Measurements from ENCODE around the gene MEF2B.

MEF2B gene

GRCh38 chr19:19186742-19187141 lies 16.7 kb upstream of the MEF2B start:
- peaks cover 25% of the 10 kb centered on the region for H3K79me2 ChIP-seq (ENCODE audit: insufficient read depth, low read length)
- H3K36me3 ChIP-seq (ENCODE audit: low read length): no peaks in the 10 kb centered on the region
- no peaks in the 10 kb centered on the region for H3F3A ChIP-seq (ENCODE audit: insufficient read depth)
- no peaks in the 10 kb centered on the region for H3K9me3 ChIP-seq (ENCODE audit: insufficient read depth, low read length)
- no peak overlapping the region for H3K4me2 ChIP-seq (ENCODE audit: low read depth, low read length, poor library complexity, severe bottlenecking)
- H3K9ac ChIP-seq (ENCODE audit: low read length): no peak overlapping the region
- no peaks in the 10 kb centered on the region for H3K9me2 ChIP-seq (replicated peaks; ENCODE audit: insufficient read depth, low read length)
- H3K4me3 ChIP-seq (ENCODE audit: insufficient read depth, low read length, poor library complexity, severe bottlenecking): no peak overlapping the region
- H4K20me1 ChIP-seq (ENCODE audit: low read depth, low read length): no peaks in the 10 kb centered on the region
- no peak overlapping the region for H3K27ac ChIP-seq (ENCODE audit: low read depth, low read length)
- no peaks in the 10 kb centered on the region for H3K27me3 ChIP-seq (ENCODE audit: low read length)
- H2AFZ ChIP-seq (ENCODE audit: low read depth, low read length, severe bottlenecking): no peak overlapping the region
- TF ChIP-seq EZH2phosphoT487 (conservative IDR thresholded peaks at IDR 0.05; ENCODE audit: low read length): no peak
- TF ChIP-seq CTCF (IDR thresholded peaks at IDR 0.05; ENCODE audit: insufficient read depth, low read length, poor library complexity, severe bottlenecking): no peak

- H3K9me3 ChIP-seq (ENCODE audit: insufficient read depth, low read length): no peaks in the 10 kb centered on the region
- H3K4me3 ChIP-seq (ENCODE audit: insufficient read depth, low read length, poor library complexity, severe bottlenecking): no peak overlapping the region
- H3K79me2 ChIP-seq (ENCODE audit: insufficient read depth, low read length): peaks cover 18% of the 10 kb centered on the region
- no peak overlapping the region for H3K4me2 ChIP-seq (ENCODE audit: low read depth, low read length, poor library complexity, severe bottlenecking)
- no peaks in the 10 kb centered on the region for H4K20me1 ChIP-seq (ENCODE audit: low read depth, low read length)
- no peak overlapping the region for H3K27ac ChIP-seq (ENCODE audit: low read depth, low read length)
- no peaks in the 10 kb centered on the region for H3K36me3 ChIP-seq (ENCODE audit: low read length)
- H2AFZ ChIP-seq (ENCODE audit: low read depth, low read length, severe bottlenecking): no peak overlapping the region
- H3K9ac ChIP-seq (ENCODE audit: low read length): no peak overlapping the region
- no peaks in the 10 kb centered on the region for H3F3A ChIP-seq (ENCODE audit: insufficient read depth)
- TF ChIP-seq CTCF (IDR thresholded peaks at IDR 0.05; ENCODE audit: insufficient read depth, low read length, poor library complexity, severe bottlenecking) (peak; percentile 71), EZH2phosphoT487 (conservative IDR thresholded peaks at IDR 0.05; ENCODE audit: low read length) (no peak)
- H3K27me3 ChIP-seq (ENCODE audit: low read length): no peaks in the 10 kb centered on the region
- no peaks in the 10 kb centered on the region for H3K9me2 ChIP-seq (replicated peaks; ENCODE audit: insufficient read depth, low read length)
Observed at GRCh38 chr19:19185853-19186740, 16.0 kb upstream of the MEF2B start.

- no peak overlapping the region for H3K27ac ChIP-seq (ENCODE audit: low read depth, low read length)
Observed at GRCh38 chr19:19181488-19181998, 11.5 kb upstream of the MEF2B start.

More at GRCh38 chr19:19181488-19181998, 11.5 kb upstream of the MEF2B start:
- Histone ChIP-seq H3K79me2 (ENCODE audit: insufficient read depth, low read length) (no peaks in the 10 kb centered on the region), H3K4me3 (ENCODE audit: insufficient read depth, low read length, poor library complexity, severe bottlenecking) (no peak overlapping the region), H3K9ac (ENCODE audit: low read length) (no peak overlapping the region), H3K9me2 (replicated peaks; ENCODE audit: insufficient read depth, low read length) (no peaks in the 10 kb centered on the region), H3K9me3 (ENCODE audit: insufficient read depth, low read length) (no peaks in the 10 kb centered on the region), H3K27me3 (ENCODE audit: low read length) (no peaks in the 10 kb centered on the region), H3F3A (ENCODE audit: insufficient read depth) (no peaks in the 10 kb centered on the region), H3K4me2 (ENCODE audit: low read depth, low read length, poor library complexity, severe bottlenecking) (no peak overlapping the region), H2AFZ (ENCODE audit: low read depth, low read length, severe bottlenecking) (no peak overlapping the region), H3K36me3 (ENCODE audit: low read length) (no peaks in the 10 kb centered on the region), H4K20me1 (ENCODE audit: low read depth, low read length) (no peaks in the 10 kb centered on the region)
- TF ChIP-seq EZH2phosphoT487 (conservative IDR thresholded peaks at IDR 0.05; ENCODE audit: low read length) (no peak), CTCF (IDR thresholded peaks at IDR 0.05; ENCODE audit: insufficient read depth, low read length, poor library complexity, severe bottlenecking) (no peak)

Data from SU-DHL-6 (cell line).